ENCODE measurements around the gene STIP1.

STIP1 gene

DNA sequence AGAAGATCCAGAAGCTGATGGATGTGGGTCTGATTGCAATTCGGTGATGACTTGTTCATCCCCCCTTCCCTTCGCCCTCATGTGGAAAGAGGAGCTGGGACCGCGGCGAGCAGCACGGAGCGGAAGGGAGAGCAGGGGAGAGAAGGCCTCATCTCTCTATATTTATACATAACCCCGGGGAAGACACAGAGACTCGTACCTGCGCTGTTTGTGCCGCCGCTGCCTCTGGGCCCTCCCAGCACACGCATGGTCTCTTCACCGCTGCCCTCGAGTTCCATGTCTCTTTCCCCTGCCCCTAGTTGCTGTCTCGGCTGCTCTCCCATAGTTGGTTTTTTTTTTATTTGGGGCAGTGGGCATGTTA, 18.1 kb downstream of the STIP1 start:
- H3K27ac ChIP-seq, result peak overlapping the region; percentile 40
- TF ChIP-seq, protein P1, sequence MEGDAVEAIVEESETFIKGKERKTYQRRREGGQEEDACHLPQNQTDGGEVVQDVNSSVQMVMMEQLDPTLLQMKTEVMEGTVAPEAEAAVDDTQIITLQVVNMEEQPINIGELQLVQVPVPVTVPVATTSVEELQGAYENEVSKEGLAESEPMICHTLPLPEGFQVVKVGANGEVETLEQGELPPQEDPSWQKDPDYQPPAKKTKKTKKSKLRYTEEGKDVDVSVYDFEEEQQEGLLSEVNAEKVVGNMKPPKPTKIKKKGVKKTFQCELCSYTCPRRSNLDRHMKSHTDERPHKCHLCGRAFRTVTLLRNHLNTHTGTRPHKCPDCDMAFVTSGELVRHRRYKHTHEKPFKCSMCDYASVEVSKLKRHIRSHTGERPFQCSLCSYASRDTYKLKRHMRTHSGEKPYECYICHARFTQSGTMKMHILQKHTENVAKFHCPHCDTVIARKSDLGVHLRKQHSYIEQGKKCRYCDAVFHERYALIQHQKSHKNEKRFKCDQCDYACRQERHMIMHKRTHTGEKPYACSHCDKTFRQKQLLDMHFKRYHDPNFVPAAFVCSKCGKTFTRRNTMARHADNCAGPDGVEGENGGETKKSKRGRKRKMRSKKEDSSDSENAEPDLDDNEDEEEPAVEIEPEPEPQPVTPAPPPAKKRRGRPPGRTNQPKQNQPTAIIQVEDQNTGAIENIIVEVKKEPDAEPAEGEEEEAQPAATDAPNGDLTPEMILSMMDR (IDR thresholded peaks at IDR 0.05), result no peak
- TF ChIP-seq ZFX (IDR thresholded peaks at IDR 0.05; ENCODE audit: borderline replicate concordance), result no peak

DNA sequence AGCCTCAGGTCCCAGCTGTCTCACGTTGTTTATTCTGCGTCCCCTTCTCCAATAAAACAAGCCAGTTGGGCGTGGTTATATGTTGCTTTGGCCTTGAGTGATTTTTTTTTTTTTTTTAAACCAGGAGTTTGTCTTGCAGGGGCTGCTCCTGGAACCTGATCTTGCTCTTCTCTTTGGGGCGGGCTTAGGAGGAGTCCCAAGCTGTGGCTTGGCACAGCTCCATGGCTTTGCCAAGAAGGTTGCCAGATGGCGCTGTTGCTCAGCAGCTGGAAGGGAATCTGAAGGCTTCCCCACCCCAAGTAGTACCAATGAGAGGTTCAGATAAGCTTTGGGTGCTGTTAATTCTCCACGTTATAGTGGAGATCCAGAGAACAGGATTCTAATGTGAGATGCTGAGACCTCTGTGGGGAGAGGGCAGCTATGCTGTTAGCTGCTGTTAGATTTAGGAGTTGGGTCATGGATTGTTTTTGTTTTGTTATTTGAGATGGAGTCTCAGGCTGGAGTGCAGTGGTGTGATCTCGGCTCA, 18.6 kb downstream of the STIP1 start:
- H3K27ac ChIP-seq, result peak overlapping the region; percentile 40
- TF ChIP-seq, protein P1 (IDR thresholded peaks at IDR 0.05), result peak; percentile 92
- TF ChIP-seq ZFX (IDR thresholded peaks at IDR 0.05; ENCODE audit: borderline replicate concordance), result no peak

DNA sequence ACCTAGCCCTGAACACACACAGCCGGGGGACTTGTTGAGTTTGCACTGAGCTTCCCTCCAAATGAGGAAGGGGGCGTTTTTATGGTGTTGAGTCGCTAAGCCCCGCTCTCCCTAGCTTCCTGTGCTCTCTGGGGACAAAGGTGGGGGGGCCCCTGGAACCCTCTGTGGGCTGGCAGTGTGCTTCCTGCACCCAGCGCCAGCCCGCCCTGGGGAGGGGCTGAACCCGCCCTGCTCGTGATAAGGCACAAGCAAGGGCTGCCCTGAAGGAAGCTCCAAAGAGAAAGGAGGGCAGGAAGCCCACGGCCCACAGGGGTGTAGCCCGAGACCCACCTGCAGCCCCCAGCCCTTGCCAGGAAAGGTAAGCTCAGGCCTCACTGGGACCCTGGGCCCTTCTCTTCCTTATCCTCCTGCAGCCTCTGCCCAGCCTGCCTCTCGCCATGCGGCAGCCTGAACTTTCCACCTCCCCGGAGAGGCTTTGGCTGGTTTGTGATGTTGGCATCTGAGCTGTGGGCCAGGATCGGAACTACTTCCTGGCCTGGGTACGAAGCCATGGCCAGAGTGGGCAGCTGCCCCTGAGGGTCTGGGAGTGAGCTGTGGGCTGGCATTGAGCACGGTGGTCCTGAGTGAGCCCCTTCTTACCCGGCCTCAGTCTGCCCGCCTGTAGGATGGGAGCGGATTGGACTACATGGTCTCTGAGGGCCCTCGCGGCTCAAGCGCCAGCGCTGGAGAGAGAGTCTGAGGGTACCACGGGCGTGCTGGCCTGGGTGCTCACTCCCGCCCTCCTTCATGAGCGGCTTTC, 20.7 kb downstream of the STIP1 start, which contains the start of gene FERMT3:
Gene FERMT3, plus strand, starts transcription at position 265 of the 799 bp plus-strand sequence. CDS start 644 bp downstream, outside the sequence.
- TF ChIP-seq, protein P1 (IDR thresholded peaks at IDR 0.05), result no peak
- TF ChIP-seq ZFX (IDR thresholded peaks at IDR 0.05; ENCODE audit: borderline replicate concordance), result no peak
- peak within 1 kb of the TSS; percentile 40 for H3K27ac ChIP-seq

DNA sequence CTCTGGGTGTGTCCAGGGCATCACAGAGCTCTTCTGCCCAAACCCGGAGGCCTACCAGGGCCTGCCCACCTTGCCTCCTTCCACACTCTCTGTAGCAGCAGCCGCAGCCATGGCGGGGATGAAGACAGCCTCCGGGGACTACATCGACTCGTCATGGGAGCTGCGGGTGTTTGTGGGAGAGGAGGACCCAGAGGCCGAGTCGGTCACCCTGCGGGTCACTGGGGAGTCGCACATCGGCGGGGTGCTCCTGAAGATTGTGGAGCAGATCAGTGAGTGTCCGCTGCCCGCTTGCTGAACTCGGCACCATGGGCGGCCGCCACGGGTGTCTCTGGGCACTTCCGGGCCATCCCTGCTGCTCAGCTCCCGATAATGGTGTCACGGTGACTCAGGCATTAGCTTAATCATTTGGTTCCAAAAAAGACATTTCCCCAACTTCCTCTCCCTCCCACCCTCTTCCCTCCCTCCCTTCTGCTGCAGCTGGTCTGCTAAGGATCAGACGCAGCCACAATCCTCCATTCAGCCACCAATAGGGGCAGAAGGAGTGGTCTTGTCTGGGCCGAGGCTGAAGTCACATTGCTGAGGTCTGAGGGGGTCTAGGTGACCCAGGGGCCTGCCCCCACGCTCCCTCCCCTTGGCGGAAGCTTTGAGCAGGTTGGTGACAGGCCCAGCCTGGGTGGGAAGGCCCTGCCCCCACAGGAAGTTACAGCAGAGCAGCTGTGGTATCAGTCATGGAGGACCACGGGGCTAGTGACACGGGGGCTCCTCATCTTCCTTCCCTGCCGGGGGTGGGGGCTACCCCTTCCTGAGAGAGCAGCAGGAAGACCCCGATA, 21.5 kb downstream of the STIP1 start:
- no peak overlapping the region for H3K27ac ChIP-seq
- no peak for TF ChIP-seq ZFX (IDR thresholded peaks at IDR 0.05; ENCODE audit: borderline replicate concordance)
- TF ChIP-seq, protein P1 (IDR thresholded peaks at IDR 0.05), result no peak

DNA sequence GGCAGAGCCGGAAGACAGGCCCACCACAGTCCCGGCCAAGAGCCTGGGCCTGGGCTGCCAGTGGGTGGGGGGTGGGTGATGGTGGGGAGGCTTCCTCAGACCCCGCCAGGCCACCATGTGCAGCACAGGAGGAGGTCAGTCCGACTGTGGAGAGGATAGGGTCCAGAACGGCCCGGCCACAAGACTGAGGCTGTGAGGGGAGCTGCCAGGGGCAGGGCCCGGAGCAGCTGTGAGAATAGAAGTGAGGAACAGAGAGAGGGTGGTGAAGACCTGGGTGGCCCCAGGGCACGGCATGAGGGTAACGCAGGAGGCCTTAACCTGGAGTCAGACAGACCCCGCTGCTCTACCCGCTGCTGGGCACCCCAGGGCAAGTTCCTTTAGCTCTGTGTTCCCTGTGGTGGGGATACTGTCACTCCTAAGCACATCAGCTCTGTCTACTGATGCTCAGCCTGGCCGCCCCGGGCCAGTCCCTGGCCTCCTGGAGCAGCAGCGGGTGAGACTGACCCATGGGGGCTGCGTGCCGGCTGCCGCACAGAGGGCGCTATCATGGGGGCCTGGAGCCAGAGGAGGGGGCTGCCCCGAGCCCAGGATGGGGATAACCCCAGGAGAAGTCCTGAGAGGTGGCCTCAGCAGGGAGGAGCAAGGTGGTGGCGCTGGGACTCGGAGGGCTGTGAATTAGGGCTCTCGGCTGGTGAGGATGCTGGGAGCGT, 22.3 kb downstream of the STIP1 start:
- H3K27ac ChIP-seq, result no peak overlapping the region
- TF ChIP-seq, protein P1 (IDR thresholded peaks at IDR 0.05), result no peak
- TF ChIP-seq ZFX (IDR thresholded peaks at IDR 0.05; ENCODE audit: borderline replicate concordance), result no peak

DNA sequence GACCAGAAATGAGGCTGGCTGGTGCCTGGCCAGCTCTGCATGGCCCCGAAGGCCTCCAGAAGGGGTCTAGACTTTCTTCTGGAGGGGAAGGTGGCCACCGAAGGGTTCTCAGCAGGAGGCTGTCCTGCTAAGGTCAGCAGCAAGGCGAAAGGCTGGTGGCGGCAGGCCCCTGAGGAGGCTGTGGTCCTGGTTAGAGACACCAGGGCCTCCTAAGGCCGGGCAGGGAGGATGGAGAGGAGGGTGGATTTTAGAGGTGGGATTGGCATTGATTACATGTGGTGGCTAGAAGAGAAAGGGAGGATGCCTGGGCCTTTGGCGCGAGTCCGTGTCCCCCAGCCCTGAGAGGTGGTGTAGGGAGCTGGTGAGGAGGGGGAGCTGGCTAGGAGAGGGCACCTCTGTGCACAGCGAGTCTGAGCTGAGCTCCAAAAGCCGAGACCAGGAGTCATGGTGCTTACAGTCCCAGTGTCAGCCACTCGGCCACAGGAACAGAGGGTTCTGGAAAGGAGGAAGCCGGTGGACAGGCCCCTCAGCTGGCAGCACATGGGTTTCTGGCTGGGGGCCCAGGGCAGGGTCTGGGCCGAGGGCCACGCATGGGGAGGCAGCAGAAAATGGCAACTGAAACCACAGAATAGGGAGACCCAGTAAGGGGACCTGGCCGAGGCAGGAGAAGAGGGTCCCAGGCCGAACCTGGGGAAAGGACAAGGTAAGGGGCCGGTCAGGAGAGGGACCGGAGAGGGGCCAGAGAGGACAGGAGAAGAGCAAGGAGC, 23.0 kb downstream of the STIP1 start:
- no peak overlapping the region for H3K27ac ChIP-seq
- no peak for TF ChIP-seq ZFX (IDR thresholded peaks at IDR 0.05; ENCODE audit: borderline replicate concordance)

DNA sequence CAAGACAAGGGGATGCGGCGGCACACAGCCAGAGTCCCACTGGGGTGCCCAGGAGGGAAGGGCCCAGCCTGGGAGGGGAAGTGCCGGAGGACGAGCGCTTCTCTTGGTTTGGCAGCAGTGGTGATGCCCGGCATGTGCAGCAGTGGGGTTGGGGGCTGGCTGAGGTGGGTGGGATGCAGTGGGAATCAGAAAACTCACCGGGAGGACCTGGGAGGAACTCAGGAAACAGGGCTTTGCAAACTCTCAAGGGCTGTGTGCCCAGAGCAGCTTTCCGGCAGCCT, 23.5 kb downstream of the STIP1 start:
- no peak overlapping the region for H3K27ac ChIP-seq
- TF ChIP-seq, protein P1 (IDR thresholded peaks at IDR 0.05), result no peak
- no peak for TF ChIP-seq ZFX (IDR thresholded peaks at IDR 0.05; ENCODE audit: borderline replicate concordance)

Data from 22Rv1 (cell line).